HG02973 (cell line): Measurements from ENCODE around the gene MCHR1.
"Not testable (repeated sequence)": the region's sequence is repeated elsewhere in the genome, so short reads cannot be mapped to it uniquely, and the experiment has no call there.

Experiments used
- ATAC-seq: cut with Tn5 transposase; IDR thresholded peaks from one replicate; pipeline ENCODE4 v1.9.1; 2021; ENCODE audit warnings: moderate library complexity; ENCODE audit not compliant: unreplicated experiment

The MCHR1 gene

GRCh38 chr22:40687706-40688105 lies 8.4 kb downstream of the MCHR1 start:
- no peak for ATAC-seq

GRCh38 chr22:40690370-40690769 lies 11.1 kb downstream of the MCHR1 start:
- ATAC-seq, result no peak

- ATAC-seq, result no peak
Observed at GRCh38 chr22:40691532-40691931, 12.2 kb downstream of the MCHR1 start.

- ATAC-seq, result no peak
Observed at GRCh38 chr22:40694411-40694810, 15.1 kb downstream of the MCHR1 start.

GRCh38 chr22:40701274-40701673 lies 22.0 kb downstream of the MCHR1 start:
- ATAC-seq, result no peak

- ATAC-seq, result no peak
Observed at GRCh38 chr22:40703174-40703573, 23.9 kb downstream of the MCHR1 start.

- no peak for ATAC-seq
Observed at GRCh38 chr22:40703736-40704135, 24.5 kb downstream of the MCHR1 start.

GRCh38 chr22:40705918-40706682 lies 26.8 kb downstream of the MCHR1 start:
- ATAC-seq, result no peak

- no peak for ATAC-seq
Observed at GRCh38 chr22:40707154-40707553, 27.9 kb downstream of the MCHR1 start.

GRCh38 chr22:40708177-40708576 lies 28.9 kb downstream of the MCHR1 start:
- no peak for ATAC-seq

- no peak for ATAC-seq
Observed at GRCh38 chr22:40709752-40710413, 30.6 kb downstream of the MCHR1 start.

- ATAC-seq, result no peak
Observed at GRCh38 chr22:40712311-40712710, 33.0 kb downstream of the MCHR1 start.

- ATAC-seq, result no peak
Observed at GRCh38 chr22:40714499-40715337, 35.4 kb downstream of the MCHR1 start.

- ATAC-seq, result no peak
Observed at GRCh38 chr22:40716116-40716515, 36.8 kb downstream of the MCHR1 start.

- ATAC-seq, result not testable (repeated sequence)
Observed at GRCh38 chr22:40717657-40718056, 38.4 kb downstream of the MCHR1 start.

- ATAC-seq, result no peak
Observed at GRCh38 chr22:40718250-40719204, 39.2 kb downstream of the MCHR1 start.

- no peak for ATAC-seq
Observed at GRCh38 chr22:40719599-40719998, 40.3 kb downstream of the MCHR1 start.

GRCh38 chr22:40720156-40720537 lies 40.9 kb downstream of the MCHR1 start:
- ATAC-seq, result not testable (repeated sequence)

- no peak for ATAC-seq
Observed at GRCh38 chr22:40720538-40721256, 41.4 kb downstream of the MCHR1 start.

- no peak for ATAC-seq
Observed at GRCh38 chr22:40721266-40721665, 42.0 kb downstream of the MCHR1 start.
